CD4-positive, alpha-beta T cell treated with Interleukin-4 for 1 hour (primary cell): ENCODE data around the gene SLC10A1.
"Not testable (repeated sequence)": the region's sequence is repeated elsewhere in the genome, so short reads cannot be mapped to it uniquely, and the experiment has no call there.

Source experiments
- DNase-seq, 2 donors: peaks; one replicate each; pipeline ENCODE4 v3.0.0-alpha.2; 2020 to 2022

SLC10A1 gene

GRCh38 chr14:69796797-69797500 lies at the start of gene SLC10A1:
TSS of gene SLC10A1 (minus strand) at chr14:69797241. CDS start at chr14:69797155, 86 bp downstream.
- no peak for DNase-seq

- DNase-seq: no peak
Measured at GRCh38 chr14:69845787-69846186, 48.7 kb upstream of the SLC10A1 start.

GRCh38 chr14:69845050-69845581 lies 48.1 kb upstream of the SLC10A1 start:
- DNase-seq: no peak

GRCh38 chr14:69844171-69844570 lies 47.1 kb upstream of the SLC10A1 start:
- DNase-seq: no peak

GRCh38 chr14:69842686-69843420 lies 45.8 kb upstream of the SLC10A1 start:
- no peak for DNase-seq

- DNase-seq: no peak
Measured at GRCh38 chr14:69841656-69842055, 44.6 kb upstream of the SLC10A1 start.

GRCh38 chr14:69839661-69840060 lies 42.6 kb upstream of the SLC10A1 start:
- DNase-seq: no peak

- DNase-seq: no peak
Measured at GRCh38 chr14:69838881-69839416, 41.9 kb upstream of the SLC10A1 start.

GRCh38 chr14:69828879-69829278 lies 31.8 kb upstream of the SLC10A1 start:
- no peak for DNase-seq

GRCh38 chr14:69828354-69828753 lies 31.3 kb upstream of the SLC10A1 start:
- DNase-seq: no peak

GRCh38 chr14:69827560-69827959 lies 30.5 kb upstream of the SLC10A1 start:
- no peak for DNase-seq

GRCh38 chr14:69822456-69822855 lies 25.4 kb upstream of the SLC10A1 start:
- DNase-seq: no peak

- no peak for DNase-seq
Measured at GRCh38 chr14:69820991-69821390, 23.9 kb upstream of the SLC10A1 start.

GRCh38 chr14:69819607-69820006 lies 22.6 kb upstream of the SLC10A1 start:
- DNase-seq: no peak

- DNase-seq: peak; percentile 45 to 76
Measured at GRCh38 chr14:69818758-69819191, 21.7 kb upstream of the SLC10A1 start.

- no peak for DNase-seq
Measured at GRCh38 chr14:69816216-69816615, 19.2 kb upstream of the SLC10A1 start.

- DNase-seq: no peak
Measured at GRCh38 chr14:69815556-69815955, 18.5 kb upstream of the SLC10A1 start.

- no peak for DNase-seq
Measured at GRCh38 chr14:69814397-69814796, 17.4 kb upstream of the SLC10A1 start.

GRCh38 chr14:69813346-69813745 lies 16.3 kb upstream of the SLC10A1 start:
- not testable (repeated sequence) for DNase-seq

- no peak for DNase-seq
Measured at GRCh38 chr14:69812711-69813110, 15.7 kb upstream of the SLC10A1 start.

GRCh38 chr14:69811868-69812252 lies 14.8 kb upstream of the SLC10A1 start:
- DNase-seq: no peak

- no peak for DNase-seq
Measured at GRCh38 chr14:69811227-69811867, 14.3 kb upstream of the SLC10A1 start.
